HG03521 (cell line): Measurements from ENCODE around the gene ASB18.

Experiments
- ATAC-seq: cut with Tn5 transposase; IDR thresholded peaks from one replicate; pipeline ENCODE4 v1.9.1; 2021; ENCODE audit warnings: mild to moderate bottlenecking, moderate library complexity; ENCODE audit not compliant: unreplicated experiment

The ASB18 gene

DNA sequence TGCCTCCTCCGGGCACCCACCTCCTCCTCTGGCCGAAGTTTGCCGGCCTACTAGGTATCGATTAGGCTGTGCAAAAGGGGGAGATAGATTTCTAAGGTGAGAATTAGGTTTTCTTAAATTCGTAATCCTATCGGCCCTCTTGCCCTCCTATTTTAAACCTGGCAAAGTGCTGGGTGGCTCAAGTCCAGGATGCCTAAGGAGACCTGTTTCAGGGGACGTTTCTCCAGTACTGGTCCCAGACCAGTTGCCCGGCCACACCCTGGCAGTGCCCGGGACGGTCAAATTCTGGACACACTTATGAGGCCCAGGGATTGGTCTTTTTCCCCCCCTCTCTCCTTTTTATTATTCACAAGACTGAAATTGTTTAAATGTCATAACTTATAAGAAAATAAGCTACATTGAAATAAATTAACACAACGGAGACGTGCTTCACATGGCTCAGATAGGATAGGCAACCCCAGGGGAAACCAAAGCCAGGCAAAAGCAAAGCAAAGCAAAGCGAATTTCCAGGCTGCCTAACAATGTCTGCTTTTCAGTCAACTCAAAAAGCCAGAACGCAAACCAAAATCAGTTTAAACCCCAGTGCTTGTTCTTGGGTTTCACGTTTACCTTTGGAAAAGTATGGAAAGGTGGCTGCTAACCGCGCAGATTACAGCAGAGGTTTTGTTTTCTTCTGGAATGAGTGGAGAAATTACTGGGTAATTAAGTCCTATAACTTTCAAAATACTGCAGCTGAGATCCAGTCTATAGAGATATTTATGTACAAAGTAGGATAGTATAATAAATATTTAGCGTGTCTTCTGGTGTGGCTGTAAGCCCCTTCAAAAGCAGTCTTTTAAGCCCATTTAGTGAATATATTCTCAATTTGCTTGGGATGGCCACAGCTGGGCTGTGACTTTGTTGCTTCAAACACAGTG lies 99.0 kb downstream of the ASB18 start:
- no peak for ATAC-seq

DNA sequence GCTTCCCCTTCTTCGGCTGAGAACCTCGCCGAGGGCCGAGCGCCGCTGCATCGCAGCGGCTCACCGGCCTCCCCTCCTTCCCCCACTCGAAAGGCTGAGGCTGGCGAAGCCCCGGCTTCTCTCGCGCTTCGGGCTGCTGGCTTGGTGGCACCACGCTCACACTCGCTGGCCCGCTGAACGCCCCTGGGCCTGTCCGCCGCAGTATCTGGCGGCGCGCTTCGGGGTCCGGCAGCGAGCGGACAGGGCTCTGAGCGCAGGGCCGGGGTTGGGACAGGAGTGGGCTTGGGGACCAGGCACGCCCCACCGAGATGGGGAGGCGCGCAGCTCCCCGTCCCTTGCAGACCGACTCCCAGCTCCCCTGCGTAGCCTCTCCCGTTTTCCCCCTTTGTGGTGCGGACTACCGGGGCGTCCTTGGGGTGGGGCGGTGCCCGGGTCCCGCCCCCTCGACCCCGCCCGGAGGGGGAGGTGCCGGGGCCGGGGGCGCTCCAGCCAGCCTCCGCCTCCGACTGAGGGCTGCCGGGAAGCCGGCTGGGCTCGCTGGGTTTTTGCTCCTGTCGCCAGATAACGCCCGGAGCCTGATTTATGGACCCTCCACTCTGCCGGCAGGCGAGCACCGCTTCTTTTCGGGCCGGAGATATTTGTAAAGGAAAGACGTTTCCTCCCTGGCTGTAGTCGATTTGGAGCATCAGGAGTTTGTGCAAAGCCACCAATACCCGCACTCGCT lies 99.8 kb downstream of the ASB18 start:
- no peak for ATAC-seq

DNA sequence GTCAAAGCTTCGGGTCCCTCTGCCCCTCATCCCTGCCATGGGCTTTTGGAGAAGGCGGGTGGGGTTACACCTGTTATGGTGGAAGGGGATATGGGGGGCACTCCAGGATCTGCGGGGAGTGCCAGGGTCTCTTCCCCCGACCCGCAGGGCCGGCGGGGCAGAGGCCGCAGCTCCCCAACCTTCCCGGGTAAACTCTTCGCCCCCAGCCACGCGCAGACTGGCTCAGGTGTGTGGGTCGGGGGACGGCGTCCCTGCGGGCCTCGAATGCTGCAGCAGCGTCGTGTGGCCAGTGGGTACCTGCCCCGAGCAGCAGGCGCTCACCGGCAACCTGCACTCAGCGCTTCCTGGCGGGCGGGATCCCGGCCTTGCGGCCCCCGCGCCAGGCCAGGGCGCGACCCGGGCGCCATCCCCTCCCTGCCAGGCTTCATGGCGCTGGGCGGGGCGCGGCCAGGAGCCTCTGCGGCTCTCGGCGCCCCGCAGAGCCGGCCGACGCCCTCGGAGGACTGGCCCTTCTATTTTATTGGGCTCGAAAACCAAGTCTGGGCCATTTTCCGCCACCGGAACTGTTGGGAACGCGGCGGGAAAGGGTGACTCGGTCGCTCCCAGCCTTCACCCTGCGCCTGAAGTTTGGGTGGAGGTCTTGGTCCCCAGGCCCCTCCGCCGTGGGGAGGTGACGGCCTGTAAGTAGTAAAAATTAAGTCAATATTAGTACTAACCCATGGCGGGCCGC lies 100.6 kb downstream of the ASB18 start:
- ATAC-seq = no peak

DNA sequence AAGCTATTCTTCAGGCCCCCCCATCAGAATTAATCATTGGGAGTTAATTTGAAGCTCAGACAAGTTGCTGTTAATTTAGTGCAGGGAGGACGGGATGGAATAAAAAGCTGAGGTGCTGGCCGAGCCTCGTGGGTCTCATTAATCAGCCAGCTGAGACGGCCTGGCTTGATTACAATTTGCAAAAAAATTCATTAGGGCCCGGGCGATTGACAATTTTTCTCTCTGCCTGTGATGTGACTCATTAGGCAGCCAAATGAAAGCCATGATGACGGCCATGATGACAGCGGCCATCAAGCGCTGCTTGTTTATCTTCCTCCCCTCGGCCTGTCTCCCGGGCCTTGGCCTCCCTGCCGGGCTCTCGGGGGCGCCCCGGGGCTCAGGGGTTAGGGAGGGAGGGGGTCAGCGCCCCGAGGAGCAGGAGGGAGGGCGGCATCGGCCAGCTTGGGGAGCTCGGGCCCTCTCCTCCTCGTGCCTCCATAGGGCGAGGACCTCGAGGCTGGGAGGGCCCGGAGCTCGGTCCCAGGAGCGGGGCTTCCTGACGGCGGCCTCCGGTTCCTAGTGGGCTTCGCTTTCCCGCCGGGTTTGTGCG lies 101.2 kb downstream of the ASB18 start:
- no peak for ATAC-seq

DNA sequence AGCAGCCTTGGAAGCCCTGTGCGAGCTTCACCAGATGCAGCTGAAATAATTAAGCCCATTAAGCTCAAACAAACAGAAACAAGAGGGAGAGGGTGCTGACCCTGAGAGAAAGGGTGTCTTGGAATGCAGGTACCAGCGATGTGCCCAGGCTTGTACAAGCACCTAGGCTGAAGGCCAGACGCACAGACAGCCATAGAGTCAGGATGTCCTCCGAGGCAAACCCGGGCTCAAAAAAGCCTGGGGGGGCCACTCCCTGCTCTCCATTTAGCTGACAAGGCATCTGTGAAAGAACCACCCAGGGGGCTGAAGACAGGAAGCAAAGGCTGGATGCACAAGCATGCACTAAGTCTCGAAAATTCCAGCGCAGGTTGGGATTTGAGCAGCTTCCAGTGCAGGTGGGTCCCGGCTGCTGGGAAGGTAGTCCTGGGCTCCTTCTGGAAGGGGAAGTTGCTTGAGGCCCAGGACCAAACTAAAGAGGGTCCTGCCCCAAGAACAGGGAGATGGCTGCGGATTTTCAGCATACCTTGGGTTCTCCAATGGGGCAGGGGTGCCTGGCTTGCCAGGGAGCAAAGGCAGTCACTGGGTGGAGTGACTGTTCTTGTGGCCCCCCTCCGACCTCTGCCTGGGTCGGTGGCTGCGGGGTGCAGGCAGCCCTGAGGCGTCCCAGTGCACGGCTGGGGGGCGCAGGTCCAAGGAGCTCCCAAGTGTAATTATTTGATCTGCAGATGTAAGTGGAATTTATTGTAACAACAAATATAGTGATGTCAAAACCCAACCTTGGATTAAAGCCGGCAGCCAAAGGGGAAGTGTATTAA lies 102.0 kb downstream of the ASB18 start:
- no peak for ATAC-seq

DNA sequence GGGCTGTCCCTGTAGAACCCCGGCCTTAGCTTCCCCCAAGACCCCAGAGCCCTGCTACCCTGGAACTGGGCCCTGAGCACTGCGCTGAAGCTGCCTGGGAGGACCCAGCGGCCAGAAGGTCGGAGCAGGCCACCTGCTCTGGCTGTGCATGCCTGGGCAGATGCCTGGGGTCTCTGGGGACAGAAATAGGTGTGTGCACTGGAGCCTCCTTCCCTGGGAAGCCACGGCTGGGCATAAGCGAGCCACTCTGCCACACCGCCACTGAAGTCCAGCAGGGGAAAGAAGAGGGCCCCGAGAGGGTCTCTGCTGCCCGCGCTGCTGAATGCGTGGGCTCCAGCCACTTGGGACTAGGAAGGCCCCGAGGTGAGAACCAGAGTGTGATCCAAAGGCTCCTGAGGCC lies 102.7 kb downstream of the ASB18 start:
- no peak for ATAC-seq

DNA sequence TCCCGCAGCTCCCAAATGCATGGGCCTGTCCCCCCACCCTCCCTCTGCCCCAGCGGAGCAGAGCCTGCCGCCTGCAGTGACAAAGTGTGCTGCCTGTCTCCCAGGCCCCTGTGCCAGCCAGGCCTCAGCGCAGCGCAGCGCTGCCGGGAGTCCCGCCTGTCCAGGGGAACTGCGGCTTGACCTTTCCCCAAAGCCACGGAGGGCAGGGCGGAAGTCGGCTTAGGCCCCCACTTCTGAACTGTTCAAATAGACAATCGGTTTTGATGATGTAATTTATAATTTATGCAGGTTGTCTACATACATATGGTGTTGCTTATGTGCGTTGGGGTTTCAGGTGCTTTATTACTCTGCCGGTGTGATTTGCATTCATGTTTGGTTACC lies 103.1 kb downstream of the ASB18 start:
- ATAC-seq = no peak

DNA sequence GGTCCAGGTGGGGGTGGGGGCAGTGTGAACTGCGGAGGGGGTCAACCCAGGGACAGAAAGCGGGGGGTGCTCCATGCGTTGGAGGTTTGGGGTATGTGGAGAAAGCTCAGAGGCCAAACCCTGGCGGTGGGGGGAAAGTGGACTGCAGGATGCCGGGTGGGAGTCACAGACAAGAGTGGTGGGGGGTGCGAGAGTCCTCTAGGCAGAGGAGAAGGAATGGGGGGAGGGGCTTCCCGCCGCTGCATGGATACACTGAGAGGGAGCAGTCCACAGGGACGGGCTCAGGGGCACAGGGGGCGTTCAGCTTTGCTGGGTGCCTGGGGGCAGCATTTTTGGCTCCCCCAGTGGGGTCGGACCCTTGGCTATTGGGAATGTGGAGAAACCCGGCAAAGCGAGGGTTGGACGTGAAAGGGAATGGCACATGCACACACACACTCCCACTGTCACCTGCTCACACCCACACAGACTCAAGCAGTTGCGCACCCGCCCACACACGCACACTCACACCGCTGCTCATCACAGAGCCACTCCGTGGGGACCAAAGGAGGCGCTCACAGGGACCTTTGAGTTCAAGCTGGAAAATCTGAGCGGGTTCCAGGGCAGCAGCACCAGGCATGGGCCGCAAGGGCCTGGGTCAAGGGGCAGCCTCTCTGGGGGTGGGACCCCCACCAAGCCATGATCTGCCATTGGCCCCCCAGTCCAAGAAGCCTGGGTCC lies 103.7 kb downstream of the ASB18 start:
- no peak for ATAC-seq

DNA sequence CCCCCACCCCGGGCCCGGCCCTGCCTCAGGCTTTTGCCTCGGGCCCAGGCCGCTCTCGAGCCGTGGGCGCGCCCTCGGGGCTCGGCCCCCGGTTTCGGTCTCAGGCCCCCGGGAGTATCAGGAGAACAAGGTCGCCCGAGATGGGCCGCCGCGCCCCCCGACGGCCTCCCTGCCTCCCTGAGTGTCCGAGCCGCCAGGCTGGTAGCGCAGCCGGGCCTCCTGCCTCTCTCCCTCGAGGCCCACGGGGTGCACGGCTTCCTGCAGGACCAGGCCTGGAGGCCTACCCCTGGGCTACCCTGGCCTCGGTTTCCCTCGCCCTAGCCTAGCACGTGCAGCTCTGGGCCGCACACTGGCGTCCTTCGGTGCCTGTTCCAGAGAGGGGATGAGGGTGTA lies 104.4 kb downstream of the ASB18 start:
- no peak for ATAC-seq

DNA sequence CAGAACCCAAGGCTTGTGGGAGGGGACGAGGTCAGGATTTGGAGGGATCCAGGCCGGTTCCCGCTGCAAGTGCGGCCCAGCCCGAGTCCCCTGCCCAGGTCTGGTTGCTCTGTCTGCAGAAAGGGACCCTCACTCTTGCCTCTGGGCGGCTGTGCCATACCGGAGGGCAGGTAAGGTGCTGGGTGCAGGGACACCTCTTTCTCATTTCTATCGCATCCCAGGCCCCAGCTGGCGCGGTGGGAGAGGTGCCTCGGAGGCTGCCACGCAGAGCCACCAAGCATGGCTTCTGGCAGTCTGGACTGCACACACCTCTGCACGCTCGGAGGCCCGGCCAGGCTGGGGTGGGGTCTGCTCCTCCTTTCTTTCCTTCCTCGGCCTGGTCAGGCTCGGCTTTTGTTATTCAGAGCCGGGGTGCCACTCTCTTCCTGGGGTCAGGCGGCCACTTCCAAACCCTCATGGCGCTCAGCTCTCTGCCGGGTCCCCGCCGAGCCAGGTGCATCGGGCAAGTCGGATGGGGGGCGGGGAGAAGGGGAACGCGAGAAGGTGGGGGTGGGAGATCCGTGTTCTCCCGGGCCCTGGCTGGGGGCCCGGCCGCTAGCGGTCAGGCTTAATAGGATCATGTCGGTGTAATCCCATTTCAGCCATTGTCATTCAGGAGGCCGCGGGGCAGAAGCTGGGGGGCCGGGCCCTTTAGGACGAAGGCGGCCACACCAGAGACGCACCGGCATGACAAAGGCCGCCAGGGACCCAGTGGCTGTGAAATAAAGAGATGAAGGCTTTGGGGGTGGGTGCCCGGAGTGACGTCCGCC lies 105.0 kb downstream of the ASB18 start:
- ATAC-seq = no peak

DNA sequence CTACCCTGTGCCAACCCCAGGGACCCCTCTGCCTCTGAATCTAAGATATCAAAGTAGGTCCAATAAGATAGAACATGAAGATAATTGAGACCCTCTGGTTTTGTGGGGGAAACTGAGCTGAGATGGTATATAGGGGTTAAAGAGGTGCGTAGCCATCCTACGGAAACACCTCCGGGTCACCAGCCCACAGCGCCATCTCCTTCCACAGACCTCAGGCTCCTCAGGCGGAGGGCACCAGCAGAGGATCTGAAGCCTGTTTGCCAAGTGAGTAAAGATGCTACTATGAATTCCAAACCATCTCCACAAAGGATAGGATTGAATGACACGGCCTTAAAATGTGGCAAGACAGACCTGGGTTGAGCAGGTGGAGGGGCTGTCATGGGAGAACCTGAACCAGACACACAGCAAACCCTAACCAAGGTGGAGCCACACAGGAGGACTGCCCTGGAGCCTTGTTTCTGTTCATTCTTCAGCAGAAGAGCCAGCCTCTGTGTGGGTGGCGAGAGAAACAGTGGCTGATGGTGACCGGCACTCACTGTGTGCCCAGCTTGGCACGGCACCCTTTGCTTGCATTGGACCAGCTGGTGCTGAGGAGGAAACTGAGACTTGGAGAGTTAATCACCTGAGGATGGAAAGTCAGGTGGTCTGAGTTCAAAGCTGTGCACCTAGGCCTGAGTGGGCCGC lies 106.2 kb downstream of the ASB18 start:
- ATAC-seq = no peak

DNA sequence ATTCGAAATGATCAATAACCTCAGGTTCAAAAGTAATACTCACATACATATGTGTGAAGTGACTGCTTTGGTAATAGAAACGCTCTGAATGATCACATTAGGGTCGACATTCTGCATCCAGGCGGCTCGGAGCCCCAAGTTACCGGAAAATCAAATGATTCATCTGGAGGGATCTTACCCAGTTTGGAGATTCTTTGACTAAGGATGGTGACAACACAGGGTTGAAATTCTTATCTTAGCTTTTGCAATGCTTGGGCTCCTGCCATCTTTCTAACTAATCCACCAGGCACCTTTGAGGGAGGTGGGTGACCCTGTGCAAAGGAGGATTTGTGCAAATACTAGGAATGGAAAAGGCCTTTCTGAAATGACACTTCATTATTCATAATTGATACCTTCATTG lies 106.8 kb downstream of the ASB18 start:
- no peak for ATAC-seq

DNA sequence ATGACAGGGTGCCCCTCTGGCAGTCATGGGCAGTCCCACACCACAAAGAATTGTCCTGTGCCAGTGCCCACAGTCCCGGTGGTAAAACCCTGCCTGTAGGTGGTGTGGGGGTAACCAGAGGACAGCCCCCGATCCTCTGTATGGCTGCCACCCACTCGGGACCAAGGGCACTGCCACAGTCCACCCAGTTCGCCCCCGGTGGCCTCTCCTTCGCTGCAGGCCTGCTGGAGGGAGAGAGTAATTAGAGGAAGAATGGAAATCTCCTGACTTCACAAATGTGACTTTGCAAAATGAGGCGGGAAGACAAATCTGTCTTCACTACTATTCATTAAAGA lies 107.4 kb downstream of the ASB18 start:
- no peak for ATAC-seq

DNA sequence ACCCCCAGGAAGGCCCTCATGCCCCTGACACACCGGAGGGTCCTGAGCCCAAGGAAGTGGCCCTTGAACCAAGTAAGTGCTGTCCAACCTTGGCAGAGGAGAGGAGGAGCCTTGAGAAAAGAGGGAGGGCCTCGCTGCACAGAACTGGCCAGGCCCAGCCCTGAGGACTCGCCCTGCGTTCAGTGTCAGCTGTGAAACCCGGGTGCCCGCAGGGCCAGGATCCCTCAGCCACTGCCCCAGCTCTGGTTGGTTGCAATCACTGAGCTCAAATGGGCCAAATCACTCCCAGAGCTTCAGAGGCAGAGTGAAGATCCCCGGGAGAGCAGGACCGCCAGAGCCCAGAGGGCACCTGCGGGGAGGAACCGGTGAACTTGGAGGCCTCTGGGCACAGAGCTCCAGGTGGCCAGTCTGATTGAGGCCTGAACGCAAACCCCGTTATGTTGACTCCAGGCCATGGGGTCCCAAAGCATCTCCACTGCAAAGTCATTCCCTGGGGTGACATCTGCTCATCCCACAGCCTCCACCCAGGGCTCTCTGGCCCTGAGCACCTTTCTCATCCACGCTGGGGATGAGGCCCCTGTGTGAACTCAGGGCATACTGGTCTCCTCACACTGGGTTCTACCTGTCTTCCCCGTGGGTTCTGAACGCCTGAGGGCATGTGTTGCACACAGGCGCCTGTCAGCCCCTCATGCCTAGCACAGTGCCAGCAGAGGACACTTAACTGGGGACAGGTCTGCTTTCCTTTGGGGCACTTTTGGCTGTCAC lies 107.9 kb downstream of the ASB18 start:
- no peak for ATAC-seq

DNA sequence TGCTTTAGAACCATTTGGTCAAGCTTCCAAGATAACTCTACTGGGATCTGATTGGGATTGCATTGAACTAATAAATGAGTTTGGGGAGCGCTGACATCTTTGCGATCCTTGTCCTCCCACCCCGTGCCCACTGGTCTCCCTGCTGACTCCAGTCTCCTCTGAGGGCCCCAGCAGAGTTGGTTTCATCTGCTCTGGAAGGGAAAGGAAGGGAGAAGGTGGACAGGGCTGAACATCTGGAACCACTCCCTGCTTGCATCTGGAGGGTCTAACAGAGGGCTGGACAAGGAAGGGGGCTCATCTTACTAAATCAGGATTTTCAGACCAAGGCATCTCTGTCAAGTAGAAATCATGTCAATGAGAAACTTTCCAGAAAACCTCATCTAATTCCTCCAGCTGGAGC lies 108.8 kb downstream of the ASB18 start:
- ATAC-seq = no peak

DNA sequence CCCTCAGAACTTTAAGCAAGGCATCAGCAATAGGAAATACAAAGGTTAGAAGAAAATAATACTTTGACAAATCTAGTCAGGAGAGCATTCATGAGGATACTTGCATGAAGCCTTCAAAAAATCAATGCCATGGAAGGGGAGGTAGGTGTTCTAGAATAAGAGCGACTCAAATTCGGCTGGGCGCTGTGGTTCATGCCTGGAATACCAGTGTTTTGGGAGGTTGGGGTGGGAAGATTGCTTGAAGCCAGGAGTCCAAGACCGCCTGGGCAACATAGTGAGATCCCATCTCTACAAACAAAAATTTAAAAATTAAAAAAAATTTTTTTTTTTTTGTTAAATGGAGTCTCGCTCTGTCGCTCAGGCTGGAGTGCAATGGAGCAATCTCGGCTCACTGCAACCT lies 117.8 kb downstream of the ASB18 start:
- ATAC-seq = no peak

DNA sequence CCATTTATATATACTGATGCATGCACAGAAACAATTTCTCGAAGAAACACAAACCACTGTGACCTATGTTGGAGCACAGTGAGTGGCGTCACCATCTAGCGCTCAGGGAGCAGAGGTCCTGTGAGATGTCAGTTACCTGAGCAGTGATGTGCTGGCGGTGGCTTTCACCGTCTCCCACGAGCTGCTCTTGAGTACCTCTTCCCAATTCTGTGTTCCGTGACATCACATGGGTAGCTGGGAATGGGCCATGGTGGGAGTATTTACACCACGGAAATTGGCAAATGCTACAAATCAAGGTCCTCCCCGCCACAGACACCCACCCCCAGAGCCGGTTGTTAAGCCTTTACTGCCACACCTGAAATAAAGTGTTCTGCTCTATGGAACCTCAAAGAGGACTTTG lies 120.4 kb downstream of the ASB18 start:
- no peak for ATAC-seq
